HUES48 (cell line): ENCODE data around the gene ZDHHC17.

Experiments used
- H3K27ac ChIP-seq: one replicate; pipeline ENCODE4 v1.7.0; 2013; ENCODE audit warnings: low read depth, low read length, inconsistent platforms
- H3K27me3 ChIP-seq: 2 replicates; pipeline ENCODE4 v1.6.1; 2013; ENCODE audit warnings: mild to moderate bottlenecking, low read length; ENCODE audit not compliant: control insufficient read depth, insufficient read depth
- H3K36me3 ChIP-seq: 2 replicates; pipeline ENCODE4 v1.6.1; 2013; ENCODE audit warnings: low read length; ENCODE audit not compliant: control insufficient read depth, insufficient read depth
- H3K4me1 ChIP-seq: 2 replicates; pipeline ENCODE4 v1.6.1; 2013; ENCODE audit warnings: mild to moderate bottlenecking, low read length; ENCODE audit not compliant: control insufficient read depth, insufficient read depth
- H3K4me3 ChIP-seq: 2 replicates; pipeline ENCODE4 v1.5.1; 2013; ENCODE audit warnings: mild to moderate bottlenecking, low read depth, low read length
- H3K9ac ChIP-seq: 2 replicates; pipeline ENCODE4 v1.6.1; 2013; ENCODE audit warnings: mild to moderate bottlenecking, low read depth, low read length, moderate library complexity
- H3K9me3 ChIP-seq: 2 replicates; pipeline ENCODE4 v1.6.1; 2013; ENCODE audit warnings: low read length; ENCODE audit not compliant: control insufficient read depth, insufficient read depth

Gene ZDHHC17

GRCh38 chr12:76813972-76814371 is 50.1 kb downstream of the ZDHHC17 start:
- Histone ChIP-seq H3K4me3 (no peak overlapping the region), H3K27me3 (no peaks in the 10 kb centered on the region), H3K4me1 (no peaks in the 10 kb centered on the region), H3K36me3 (peaks cover 58% of the 10 kb centered on the region), H3K27ac (no peak overlapping the region), H3K9ac (no peak overlapping the region), H3K9me3 (no peaks in the 10 kb centered on the region)

- H3K27ac ChIP-seq = no peak overlapping the region
- H3K27me3 ChIP-seq = no peaks in the 10 kb centered on the region
- H3K9me3 ChIP-seq = no peaks in the 10 kb centered on the region
- no peak overlapping the region for H3K9ac ChIP-seq
- no peak overlapping the region for H3K4me3 ChIP-seq
- peaks cover 29% of the 10 kb centered on the region for H3K36me3 ChIP-seq
- no peaks in the 10 kb centered on the region for H3K4me1 ChIP-seq
Measured at GRCh38 chr12:76820888-76821482, 57.1 kb downstream of the ZDHHC17 start.

DNA sequence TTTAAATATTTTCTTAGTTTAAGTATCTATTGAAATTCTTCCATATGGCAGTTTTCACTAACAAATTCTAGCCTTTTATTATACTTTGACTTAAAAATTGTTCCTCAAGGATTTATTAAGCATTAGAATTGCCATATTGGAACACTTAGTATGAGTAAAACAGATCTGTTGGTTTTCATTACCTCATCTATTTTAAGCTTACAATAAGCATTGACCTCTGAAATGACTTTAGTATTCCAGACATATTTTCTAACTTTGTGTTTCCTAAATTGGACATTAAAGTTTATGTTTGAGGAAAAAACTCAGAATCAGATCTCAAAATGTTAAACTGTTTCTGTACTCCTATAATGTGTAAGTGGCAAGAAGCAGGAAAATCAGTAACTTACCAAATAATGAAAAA is 66.5 kb downstream of the ZDHHC17 start:
- Histone ChIP-seq H3K4me3 (no peak overlapping the region), H3K27me3 (no peaks in the 10 kb centered on the region), H3K9me3 (no peaks in the 10 kb centered on the region), H3K4me1 (no peaks in the 10 kb centered on the region), H3K9ac (no peak overlapping the region), H3K27ac (no peak overlapping the region), H3K36me3 (peaks cover 30% of the 10 kb centered on the region)

DNA sequence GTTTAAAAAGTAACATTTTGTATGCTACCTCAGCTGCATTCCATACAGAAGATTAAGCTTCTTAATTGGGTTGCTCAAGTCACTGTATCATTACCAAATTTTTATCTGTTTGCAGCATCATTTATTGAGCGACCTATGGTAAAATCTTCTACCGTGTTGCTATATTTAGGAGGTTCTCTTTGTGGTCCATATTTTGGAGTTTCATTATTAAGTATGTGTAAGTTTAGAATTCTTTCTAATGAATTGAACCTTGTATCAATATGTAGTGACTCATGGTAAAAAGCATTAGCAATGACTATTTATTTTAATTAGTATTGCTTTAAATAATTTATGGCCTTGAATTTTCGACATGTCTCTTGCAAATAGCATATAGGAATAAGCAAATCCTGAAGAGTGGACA is 72.7 kb downstream of the ZDHHC17 start:
- H3K36me3 ChIP-seq = peaks cover 14% of the 10 kb centered on the region
- H3K9me3 ChIP-seq = no peaks in the 10 kb centered on the region
- H3K27ac ChIP-seq = no peak overlapping the region
- H3K4me3 ChIP-seq = no peak overlapping the region
- H3K27me3 ChIP-seq = no peaks in the 10 kb centered on the region
- no peaks in the 10 kb centered on the region for H3K4me1 ChIP-seq
- H3K9ac ChIP-seq = no peak overlapping the region

DNA sequence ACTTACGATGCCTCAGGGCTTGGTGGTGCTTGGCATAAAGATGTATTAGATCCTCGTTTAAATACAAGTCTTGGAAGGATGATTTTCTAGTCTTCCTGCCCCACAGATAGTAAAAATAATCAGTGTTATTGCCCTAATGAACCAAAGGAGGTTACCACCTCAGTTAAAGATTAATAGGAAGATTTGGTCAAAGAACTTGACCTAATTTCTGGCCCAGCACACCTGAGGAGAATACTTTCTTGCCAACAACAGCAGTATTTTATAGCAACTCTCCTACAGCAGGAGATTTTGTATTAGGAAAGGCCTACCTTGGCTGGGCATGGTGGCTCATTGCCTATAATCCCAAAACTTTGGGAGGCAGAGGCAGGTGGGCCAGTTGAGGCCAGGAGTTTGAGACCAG is 83.3 kb downstream of the ZDHHC17 start:
- no peak overlapping the region for H3K9ac ChIP-seq
- H3K36me3 ChIP-seq = peaks cover 84% of the 10 kb centered on the region

GRCh38 chr12:76848132-76848531 is 84.2 kb downstream of the ZDHHC17 start:
- Histone ChIP-seq H3K36me3 (peaks cover 82% of the 10 kb centered on the region), H3K4me3 (no peak overlapping the region), H3K9ac (no peak overlapping the region), H3K27me3 (no peaks in the 10 kb centered on the region), H3K9me3 (no peaks in the 10 kb centered on the region), H3K4me1 (no peaks in the 10 kb centered on the region), H3K27ac (no peak overlapping the region)

More for the DNA sequence above, 83.3 kb downstream of the ZDHHC17 start:
- no peaks in the 10 kb centered on the region for H3K4me1 ChIP-seq
- no peaks in the 10 kb centered on the region for H3K9me3 ChIP-seq
- no peak overlapping the region for H3K4me3 ChIP-seq
- H3K27me3 ChIP-seq = no peaks in the 10 kb centered on the region
- no peak overlapping the region for H3K27ac ChIP-seq

GRCh38 chr12:76852106-76852505 is 88.2 kb downstream of the ZDHHC17 start:
- H3K9me3 ChIP-seq = no peaks in the 10 kb centered on the region
- H3K4me1 ChIP-seq = no peaks in the 10 kb centered on the region
- H3K27me3 ChIP-seq = no peaks in the 10 kb centered on the region
- H3K4me3 ChIP-seq = no peak overlapping the region
- H3K27ac ChIP-seq = no peak overlapping the region
- peaks cover 71% of the 10 kb centered on the region for H3K36me3 ChIP-seq
- H3K9ac ChIP-seq = no peak overlapping the region

DNA sequence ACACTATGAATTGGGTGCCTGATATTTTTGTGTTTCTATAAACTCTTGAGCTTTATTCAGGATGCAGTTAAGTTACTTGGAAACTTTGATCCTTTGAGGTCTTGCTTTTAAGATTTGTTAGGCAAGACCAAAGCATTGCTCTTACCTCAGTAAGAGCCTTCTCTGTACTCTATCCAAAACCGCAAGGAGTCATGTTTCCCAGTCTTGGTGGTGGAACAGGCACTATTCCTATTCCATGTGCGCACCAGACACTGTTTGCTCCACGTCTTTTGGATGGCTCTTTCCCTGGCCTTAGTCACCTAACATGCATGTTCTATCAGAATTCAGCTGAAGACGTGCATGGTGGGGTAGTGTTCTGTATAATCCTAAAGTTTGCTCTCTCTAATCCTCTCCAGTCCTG is 91.4 kb downstream of the ZDHHC17 start:
- H3K4me3 ChIP-seq = no peak overlapping the region
- H3K27ac ChIP-seq = no peak overlapping the region
- peaks cover 75% of the 10 kb centered on the region for H3K36me3 ChIP-seq

GRCh38 chr12:76856018-76856644 is 92.2 kb downstream of the ZDHHC17 start:
- peaks cover 75% of the 10 kb centered on the region for H3K36me3 ChIP-seq
- no peaks in the 10 kb centered on the region for H3K27me3 ChIP-seq
- no peaks in the 10 kb centered on the region for H3K9me3 ChIP-seq
- H3K27ac ChIP-seq = no peak overlapping the region
- no peak overlapping the region for H3K9ac ChIP-seq
- H3K4me1 ChIP-seq = no peaks in the 10 kb centered on the region
- H3K4me3 ChIP-seq = no peak overlapping the region

More for the DNA sequence above, 91.4 kb downstream of the ZDHHC17 start:
- H3K4me1 ChIP-seq = no peaks in the 10 kb centered on the region
- no peak overlapping the region for H3K9ac ChIP-seq
- no peaks in the 10 kb centered on the region for H3K9me3 ChIP-seq
- no peaks in the 10 kb centered on the region for H3K27me3 ChIP-seq

- H3K4me1 ChIP-seq = peaks cover 10% of the 10 kb centered on the region
Measured at GRCh38 chr12:76859611-76860010, 95.7 kb downstream of the ZDHHC17 start.

GRCh38 chr12:76860256-76860655 is 96.3 kb downstream of the ZDHHC17 start:
- Histone ChIP-seq H3K4me3 (no peak overlapping the region), H3K4me1 (peaks cover 12% of the 10 kb centered on the region), H3K27me3 (no peaks in the 10 kb centered on the region), H3K9me3 (no peaks in the 10 kb centered on the region), H3K9ac (no peak overlapping the region), H3K27ac (peak overlapping the region; percentile 1), H3K36me3 (peaks cover 75% of the 10 kb centered on the region)

More at GRCh38 chr12:76859611-76860010, 95.7 kb downstream of the ZDHHC17 start:
- no peaks in the 10 kb centered on the region for H3K9me3 ChIP-seq
- H3K4me3 ChIP-seq = no peak overlapping the region
- H3K36me3 ChIP-seq = peaks cover 77% of the 10 kb centered on the region
- no peaks in the 10 kb centered on the region for H3K27me3 ChIP-seq
- H3K27ac ChIP-seq = no peak overlapping the region
- H3K9ac ChIP-seq = no peak overlapping the region
